HCT116 (cell line): ENCODE data around the gene TMEM179.

Source experiments
- EZH2phosphoT487 ChIP-seq: fragments of 200-600 bp; IDR thresholded peaks from 2 replicates; pipeline ENCODE4 v1.6.1; 2018; ENCODE audit warnings: antibody characterized with exemption, borderline replicate concordance
- TCF7L2 ChIP-seq: IDR thresholded peaks from 2 replicates; pipeline ENCODE4 v1.7.0; 2011; ENCODE audit warnings: borderline replicate concordance, inconsistent platforms; ENCODE audit not compliant: insufficient read depth, insufficient read length; ENCODE audit errors: extremely low read depth
- TF ChIP-seq, protein P1 (sequence below), 3 experiments: fragments of 200-600 bp in 1 of 3; sonication (generic) in 1 of 3; IDR thresholded peaks in 2 of 3; conservative IDR thresholded peaks in 1 of 3; 2 replicates each; pipeline ENCODE4 v1.5.1; 2012 to 2017; ENCODE audit warnings: low read depth in 2 of 3, low read length in 2 of 3, antibody characterized with exemption in 1 of 3, borderline replicate concordance in 1 of 3, control low read depth in 1 of 3, mild to moderate bottlenecking in 1 of 3, mixed read lengths in 1 of 3, mixed run types in 1 of 3, moderate library complexity in 1 of 3; ENCODE audit not compliant: insufficient read depth in 1 of 3
- TF ChIP-seq, protein P2 (sequence below): IDR thresholded peaks from 2 replicates; pipeline ENCODE4 v1.6.1; 2012; ENCODE audit warnings: low read depth

DNA sequence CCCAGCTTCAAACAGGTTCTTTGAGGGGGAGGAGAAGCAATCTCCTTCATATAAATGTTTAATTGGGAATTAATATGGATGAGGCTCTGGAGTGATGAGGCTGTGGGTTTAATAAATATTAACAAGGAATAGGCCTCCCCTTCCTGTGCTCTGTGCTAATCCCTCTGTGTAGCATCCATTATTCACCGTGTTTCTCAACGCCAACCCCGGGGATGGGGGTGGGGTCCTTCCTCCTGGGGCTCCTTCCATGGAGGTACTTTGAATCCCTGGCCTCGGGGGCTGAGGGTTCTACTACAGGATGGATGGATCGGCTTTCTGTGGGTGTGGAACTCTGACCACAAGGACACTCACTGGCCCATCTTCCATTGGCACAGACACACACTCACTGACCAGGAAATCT lies 34.9 kb upstream of the TMEM179 start:
- TF ChIP-seq, protein P1, sequence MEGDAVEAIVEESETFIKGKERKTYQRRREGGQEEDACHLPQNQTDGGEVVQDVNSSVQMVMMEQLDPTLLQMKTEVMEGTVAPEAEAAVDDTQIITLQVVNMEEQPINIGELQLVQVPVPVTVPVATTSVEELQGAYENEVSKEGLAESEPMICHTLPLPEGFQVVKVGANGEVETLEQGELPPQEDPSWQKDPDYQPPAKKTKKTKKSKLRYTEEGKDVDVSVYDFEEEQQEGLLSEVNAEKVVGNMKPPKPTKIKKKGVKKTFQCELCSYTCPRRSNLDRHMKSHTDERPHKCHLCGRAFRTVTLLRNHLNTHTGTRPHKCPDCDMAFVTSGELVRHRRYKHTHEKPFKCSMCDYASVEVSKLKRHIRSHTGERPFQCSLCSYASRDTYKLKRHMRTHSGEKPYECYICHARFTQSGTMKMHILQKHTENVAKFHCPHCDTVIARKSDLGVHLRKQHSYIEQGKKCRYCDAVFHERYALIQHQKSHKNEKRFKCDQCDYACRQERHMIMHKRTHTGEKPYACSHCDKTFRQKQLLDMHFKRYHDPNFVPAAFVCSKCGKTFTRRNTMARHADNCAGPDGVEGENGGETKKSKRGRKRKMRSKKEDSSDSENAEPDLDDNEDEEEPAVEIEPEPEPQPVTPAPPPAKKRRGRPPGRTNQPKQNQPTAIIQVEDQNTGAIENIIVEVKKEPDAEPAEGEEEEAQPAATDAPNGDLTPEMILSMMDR (IDR thresholded peaks at IDR 0.05 in 2 of 3, conservative IDR thresholded peaks at IDR 0.05 in 1 of 3; ENCODE audit: borderline replicate concordance in 1 of 3, insufficient read depth in 1 of 3, low read depth in 2 of 3, low read length in 2 of 3), result no peak
- TF ChIP-seq EZH2phosphoT487, result no peak
- no peak for TF ChIP-seq TCF7L2
- TF ChIP-seq, protein P2, sequence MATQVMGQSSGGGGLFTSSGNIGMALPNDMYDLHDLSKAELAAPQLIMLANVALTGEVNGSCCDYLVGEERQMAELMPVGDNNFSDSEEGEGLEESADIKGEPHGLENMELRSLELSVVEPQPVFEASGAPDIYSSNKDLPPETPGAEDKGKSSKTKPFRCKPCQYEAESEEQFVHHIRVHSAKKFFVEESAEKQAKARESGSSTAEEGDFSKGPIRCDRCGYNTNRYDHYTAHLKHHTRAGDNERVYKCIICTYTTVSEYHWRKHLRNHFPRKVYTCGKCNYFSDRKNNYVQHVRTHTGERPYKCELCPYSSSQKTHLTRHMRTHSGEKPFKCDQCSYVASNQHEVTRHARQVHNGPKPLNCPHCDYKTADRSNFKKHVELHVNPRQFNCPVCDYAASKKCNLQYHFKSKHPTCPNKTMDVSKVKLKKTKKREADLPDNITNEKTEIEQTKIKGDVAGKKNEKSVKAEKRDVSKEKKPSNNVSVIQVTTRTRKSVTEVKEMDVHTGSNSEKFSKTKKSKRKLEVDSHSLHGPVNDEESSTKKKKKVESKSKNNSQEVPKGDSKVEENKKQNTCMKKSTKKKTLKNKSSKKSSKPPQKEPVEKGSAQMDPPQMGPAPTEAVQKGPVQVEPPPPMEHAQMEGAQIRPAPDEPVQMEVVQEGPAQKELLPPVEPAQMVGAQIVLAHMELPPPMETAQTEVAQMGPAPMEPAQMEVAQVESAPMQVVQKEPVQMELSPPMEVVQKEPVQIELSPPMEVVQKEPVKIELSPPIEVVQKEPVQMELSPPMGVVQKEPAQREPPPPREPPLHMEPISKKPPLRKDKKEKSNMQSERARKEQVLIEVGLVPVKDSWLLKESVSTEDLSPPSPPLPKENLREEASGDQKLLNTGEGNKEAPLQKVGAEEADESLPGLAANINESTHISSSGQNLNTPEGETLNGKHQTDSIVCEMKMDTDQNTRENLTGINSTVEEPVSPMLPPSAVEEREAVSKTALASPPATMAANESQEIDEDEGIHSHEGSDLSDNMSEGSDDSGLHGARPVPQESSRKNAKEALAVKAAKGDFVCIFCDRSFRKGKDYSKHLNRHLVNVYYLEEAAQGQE, result no peak
